Psoas muscle (tissue), 8 donors: ENCODE measurements around the gene GARIN3. TPM values are rescaled to one million over a fixed set of nuclear protein-coding genes. Genes with fewer than 3 reads are reported as not detected.
"Not testable (repeated sequence)": the region's sequence is repeated elsewhere in the genome, so short reads cannot be mapped to it uniquely, and the experiment has no call there.

Experiments
- ATAC-seq, 4 donors: fragments of 200-7000 bp; cut with Tn5 transposase; one replicate each; pipeline ENCODE4 v1.9.1; 2020; ENCODE audit warnings: moderate library complexity in 3 of 4, mild to moderate bottlenecking in 2 of 4
- DNase-seq, 2 donors: peaks; one replicate each; pipeline ENCODE4 v3.0.0-alpha.2; 2020
- H3K27ac ChIP-seq: fragments of 200-600 bp; one replicate; pipeline ENCODE4 v1.8.0; 2022
- H3K27me3 ChIP-seq, 3 donors: fragments of 200-600 bp in 1 of 3; one replicate each; pipeline versions ENCODE4 v1.6.1 to v1.8.0; 2013 to 2022; ENCODE audit warnings: low read length in 2 of 3, mild to moderate bottlenecking in 2 of 3, moderate library complexity in 1 of 3; ENCODE audit not compliant: insufficient read depth in 3 of 3
- H3K36me3 ChIP-seq, 2 donors: fragments of 200-600 bp in 1 of 2; one replicate each; pipeline versions ENCODE4 v1.6.1 to v1.8.0; 2013 to 2022; ENCODE audit warnings: low read depth in 1 of 2, mild to moderate bottlenecking in 1 of 2, moderate library complexity in 1 of 2; ENCODE audit not compliant: insufficient read depth in 1 of 2
- H3K4me1 ChIP-seq: fragments of 200-600 bp; one replicate; pipeline ENCODE4 v1.8.0; 2022
- H3K4me3 ChIP-seq: fragments of 200-600 bp; one replicate; pipeline ENCODE4 v1.8.0; 2022; ENCODE audit warnings: mild to moderate bottlenecking
- H3K9me3 ChIP-seq: fragments of 200-600 bp; one replicate; pipeline ENCODE4 v1.8.0; 2022
- WGBS, 3 donors: extraction: QIAGEN DNeasy Blood & Tissue Kit; methylation state at CpG; one replicate each; pipeline versions ENCODE4 v1.1.6 to v1.1.7; 2013; 5-methylcytosine and 5-hydroxymethylcytosine counted together
- intact Hi-C, 2 donors: fragments of 100-400 bp; cut with DNase I; formaldehyde crosslinking; loops; one replicate each; pipeline versions ENCODE4 v1.11.0 to v1.14.2; 2022
- polyA plus RNA-seq, 3 donors: library from polyadenylated mRNA; stranded (reverse); fragments of 200-250 nt; gene quantifications; one replicate each; pipeline ENCODE4 v1.2.3, GENCODE V29; 2013
- total RNA-seq, 4 donors: library from RNA; stranded (reverse); fragmentation: NEBNext Ultra II Directional in 2 of 4; extraction: Animal tissue kit (Norgen Biotek cat#: 25700) in 2 of 4; gene quantifications; one replicate each; pipeline versions ENCODE4 v1.2.1 to v1.2.4, GENCODE V29; 2021 to 2023
- TF ChIP-seq, protein P1 (sequence below): fragments of 200-600 bp; IDR thresholded peaks from one replicate; pipeline ENCODE4 v1.8.0; 2022; ENCODE audit warnings: antibody characterized with exemption
- donor health status: healthy with polysubstance abuse.
- donor health status: DM: no; HTN: no; CAD: no; lungs with moderate emphysema.
- donor health status: Bipolar disorder and iron deficiency.
- donor health status: healthy.
- donor health status: DM: yes; HTN: yes; CAD: no.
- donor health status: DM: no; HTN: no; CAD: no.
- donor health status: DM: no; HTN: no; CAD: no.
- donor health status: DM: yes; HTN: yes; CAD: no.

The GARIN3 gene
- total and polyA plus RNA-seq, 7 donors = not detected

DNA sequence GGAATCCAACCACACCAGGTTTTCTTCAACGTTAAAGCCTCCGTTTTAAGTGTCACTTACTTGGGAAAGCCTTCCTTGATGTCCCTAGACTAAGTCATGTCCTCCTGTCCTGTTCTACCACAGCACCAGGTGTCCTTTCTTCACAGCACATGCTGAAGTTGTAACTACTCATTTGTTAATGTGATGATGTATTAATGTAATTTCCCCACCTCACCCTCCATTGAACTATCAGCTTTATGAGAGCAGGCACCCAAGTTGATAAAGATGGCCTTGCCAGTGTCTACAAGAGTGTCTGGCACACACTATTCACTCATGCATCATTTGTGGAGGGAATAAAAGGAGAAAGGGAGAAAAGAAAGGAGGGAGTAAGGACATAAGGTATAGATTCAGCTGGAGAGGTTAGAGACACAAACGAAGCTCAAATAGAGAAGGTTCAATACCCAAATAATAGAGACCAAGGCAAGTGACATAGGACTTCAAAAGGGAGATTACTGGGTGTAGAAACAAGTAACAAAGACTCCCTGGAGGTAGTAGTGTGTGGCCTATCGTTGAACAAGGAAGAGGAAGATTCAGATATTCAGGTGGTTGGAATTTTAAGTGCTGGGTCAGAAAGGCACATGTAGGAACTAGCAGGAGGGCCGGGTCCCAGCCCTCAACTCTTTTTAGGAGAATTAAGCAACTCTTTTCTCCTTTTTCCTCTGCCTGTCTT lies 21.1 kb upstream of the GARIN3 start:
- Histone ChIP-seq H3K4me3 (no peak overlapping the region), H3K4me1 (no peaks in the 10 kb centered on the region), H3K36me3 (no peaks in the 10 kb centered on the region), H3K27ac (no peak overlapping the region), H3K27me3 (peaks cover 0 to 3% (median 3%) of the 10 kb centered on the region in 3 donors), H3K9me3 (no peaks in the 10 kb centered on the region)
- intact Hi-C loops = no loop called here
- TF ChIP-seq, protein P1, sequence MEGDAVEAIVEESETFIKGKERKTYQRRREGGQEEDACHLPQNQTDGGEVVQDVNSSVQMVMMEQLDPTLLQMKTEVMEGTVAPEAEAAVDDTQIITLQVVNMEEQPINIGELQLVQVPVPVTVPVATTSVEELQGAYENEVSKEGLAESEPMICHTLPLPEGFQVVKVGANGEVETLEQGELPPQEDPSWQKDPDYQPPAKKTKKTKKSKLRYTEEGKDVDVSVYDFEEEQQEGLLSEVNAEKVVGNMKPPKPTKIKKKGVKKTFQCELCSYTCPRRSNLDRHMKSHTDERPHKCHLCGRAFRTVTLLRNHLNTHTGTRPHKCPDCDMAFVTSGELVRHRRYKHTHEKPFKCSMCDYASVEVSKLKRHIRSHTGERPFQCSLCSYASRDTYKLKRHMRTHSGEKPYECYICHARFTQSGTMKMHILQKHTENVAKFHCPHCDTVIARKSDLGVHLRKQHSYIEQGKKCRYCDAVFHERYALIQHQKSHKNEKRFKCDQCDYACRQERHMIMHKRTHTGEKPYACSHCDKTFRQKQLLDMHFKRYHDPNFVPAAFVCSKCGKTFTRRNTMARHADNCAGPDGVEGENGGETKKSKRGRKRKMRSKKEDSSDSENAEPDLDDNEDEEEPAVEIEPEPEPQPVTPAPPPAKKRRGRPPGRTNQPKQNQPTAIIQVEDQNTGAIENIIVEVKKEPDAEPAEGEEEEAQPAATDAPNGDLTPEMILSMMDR = no peak
- DNase-seq (no peak), ATAC-seq (no peak)
- WGBS, 3 donors = 61 to 68% (median 63%) methylated on average over 5 of the region's 5 CpGs

DNA sequence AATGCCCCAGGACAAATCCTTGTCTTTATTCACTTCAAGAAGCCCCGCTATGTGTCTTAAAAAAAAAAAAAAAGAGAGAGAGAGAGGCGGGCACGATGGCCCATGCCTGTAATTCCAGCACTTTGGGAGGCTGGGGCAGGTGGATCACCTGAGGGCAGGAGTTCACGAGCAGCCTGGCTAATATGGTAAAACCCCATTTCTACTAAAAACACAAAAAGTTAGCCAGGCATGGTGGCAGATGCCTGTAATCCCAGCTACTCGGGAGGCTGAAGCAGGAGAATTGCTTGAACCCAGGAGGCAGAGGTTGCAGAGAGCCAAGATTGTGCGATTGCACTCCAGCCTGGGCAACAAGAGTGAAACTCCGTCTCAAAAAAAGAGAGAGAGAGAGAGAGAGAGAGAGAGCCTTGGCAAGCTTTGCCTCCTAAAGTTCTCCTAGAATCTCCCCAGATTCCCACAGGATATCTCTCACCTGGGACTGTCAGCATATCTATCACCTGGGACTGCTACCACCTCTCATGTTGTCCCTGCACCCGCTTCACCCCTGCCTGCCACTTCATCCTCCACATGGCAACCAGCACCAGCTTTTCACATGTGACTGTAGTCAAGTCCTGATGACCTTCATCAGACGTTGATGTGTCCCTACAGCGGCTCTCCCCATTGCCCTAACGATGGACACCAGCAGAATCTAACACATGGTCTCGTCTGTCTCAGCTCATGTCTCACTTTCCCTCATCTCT lies 20.4 kb upstream of the GARIN3 start:
- TF ChIP-seq, protein P1 = no peak
- ATAC-seq (no peak), DNase-seq (no peak)
- Histone ChIP-seq H3K27ac (no peak overlapping the region), H3K4me1 (no peaks in the 10 kb centered on the region), H3K9me3 (no peaks in the 10 kb centered on the region), H3K36me3 (no peaks in the 10 kb centered on the region), H3K27me3 (peaks cover 0 to 3% (median 3%) of the 10 kb centered on the region in 3 donors), H3K4me3 (no peak overlapping the region)
- WGBS, 3 donors = 76 to 78% (median 77%) methylated on average over 12 of the region's 12 CpGs
- intact Hi-C loops = no loop called here

DNA sequence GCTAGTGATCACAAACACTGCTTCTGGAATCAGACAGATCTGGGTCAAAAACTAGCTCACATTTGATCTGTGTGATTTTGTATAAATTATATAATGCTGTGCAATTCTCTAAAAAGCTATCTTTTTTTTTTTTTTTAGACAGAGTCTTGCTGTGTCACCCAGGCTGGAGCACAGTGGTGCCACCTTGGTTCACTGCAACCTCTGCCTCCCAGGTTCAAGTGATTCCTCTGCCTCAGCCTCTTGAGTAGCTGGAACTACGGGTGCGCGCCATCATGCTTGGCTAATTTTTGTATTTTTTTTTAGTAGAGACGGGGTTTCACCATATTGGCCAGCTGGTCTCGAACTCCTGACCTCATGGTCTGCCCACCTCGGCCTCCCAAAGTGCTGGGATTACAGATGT lies 19.1 kb upstream of the GARIN3 start:
- H3K4me1 ChIP-seq, intact Hi-C loops, ATAC-seq, DNase-seq, H3K9me3 ChIP-seq, H3K4me3 ChIP-seq, H3K27ac ChIP-seq, H3K27me3 ChIP-seq, H3K36me3 ChIP-seq: not testable (repeated sequence)
- WGBS, 3 donors = 87 to 90% (median 87%) methylated on average over 6 of the region's 6 CpGs

DNA sequence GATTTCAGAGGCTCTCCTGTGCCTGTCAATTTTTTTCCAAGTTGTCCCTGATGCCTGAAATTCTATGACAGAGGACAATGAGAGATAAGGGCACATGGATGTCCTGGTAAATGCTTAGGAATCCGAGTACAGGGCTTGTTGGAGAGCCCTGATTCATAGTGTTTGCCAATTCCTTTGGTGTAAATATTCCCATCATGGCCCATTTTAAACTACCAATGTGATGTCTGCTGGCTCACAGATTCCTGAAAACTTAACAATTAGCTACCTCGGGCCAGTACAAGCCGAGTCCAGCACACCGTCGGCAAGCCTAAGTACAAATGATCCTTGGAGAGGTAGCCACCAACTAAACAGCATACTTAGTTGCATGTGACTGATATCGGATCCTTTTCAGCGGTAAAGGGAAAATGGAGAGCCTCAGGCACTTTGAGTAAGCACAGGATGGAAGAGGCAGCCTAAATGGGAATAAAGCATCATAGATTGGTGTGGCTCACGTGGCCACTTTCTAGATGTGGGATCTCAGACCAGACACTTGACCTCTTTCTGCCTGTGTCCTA lies 18.1 kb upstream of the GARIN3 start:
- Histone ChIP-seq H3K4me1 (no peaks in the 10 kb centered on the region), H3K36me3 (no peaks in the 10 kb centered on the region), H3K27me3 (peaks cover 0 to 2% (median 0%) of the 10 kb centered on the region in 3 donors), H3K9me3 (no peaks in the 10 kb centered on the region), H3K27ac (no peak overlapping the region), H3K4me3 (no peak overlapping the region)
- ATAC-seq = no peak
- TF ChIP-seq, protein P1 = no peak
- DNase-seq = no peak
- intact Hi-C loops = no loop called here
- 75 to 89% (median 77%) methylated on average over 8 of the region's 8 CpGs for WGBS, 3 donors

DNA sequence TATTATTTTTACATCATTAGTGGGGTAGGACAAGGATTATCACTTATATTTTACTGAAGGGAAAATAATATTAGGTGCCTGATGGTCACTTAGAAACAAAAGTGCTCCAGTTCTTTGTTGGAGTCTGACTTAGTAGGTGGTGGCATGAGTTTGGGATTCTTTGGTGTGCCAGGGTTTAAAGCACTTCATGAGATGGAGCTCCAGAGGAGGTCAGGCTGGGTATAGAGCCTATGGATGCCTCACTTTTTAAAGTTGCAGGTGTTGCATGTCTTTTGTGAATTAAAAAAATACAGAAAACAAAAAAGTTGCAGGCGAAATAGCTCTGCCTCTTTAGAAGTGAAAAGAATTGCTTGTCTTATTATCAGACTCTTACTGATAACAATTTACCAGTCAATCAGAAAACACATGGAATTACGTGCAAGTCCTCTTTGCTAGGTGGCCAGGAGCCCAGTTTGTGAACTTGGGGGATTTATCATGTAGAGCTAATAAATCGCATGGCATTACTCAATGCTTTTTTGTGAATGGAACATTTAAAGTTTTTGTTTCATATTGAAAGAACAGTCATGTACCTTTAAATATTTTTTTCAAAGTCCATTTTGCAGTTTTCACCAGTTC lies 16.2 kb upstream of the GARIN3 start:
- intact Hi-C loops = no loop called here
- Histone ChIP-seq H3K4me1 (no peaks in the 10 kb centered on the region), H3K27me3 (peaks cover 0 to 2% (median 0%) of the 10 kb centered on the region in 3 donors), H3K27ac (no peak overlapping the region), H3K4me3 (no peak overlapping the region), H3K36me3 (no peaks in the 10 kb centered on the region), H3K9me3 (no peaks in the 10 kb centered on the region)
- WGBS, 3 donors = 70 to 75% (median 74%) methylated on average over 3 of the region's 3 CpGs
- no peak for ATAC-seq
- TF ChIP-seq, protein P1 = no peak
- DNase-seq = no peak
